B cell (primary cell): ENCODE data around the gene ABHD16A. TPM values are rescaled to one million over a fixed set of nuclear protein-coding genes. Genes with fewer than 3 reads are reported as not detected.

ENCODE experiments used
- ATAC-seq: fragments of 200-7000 bp; cut with Tn5 transposase; one replicate; pipeline ENCODE4 v1.10.0; 2021; ENCODE audit warnings: low read depth, mild to moderate bottlenecking, moderate number of reproducible peaks, moderate library complexity
- CTCF ChIA-PET: fragments of 350-600 bp; sonication (Branson Sonifier 250); formaldehyde crosslinking; loops from one replicate; lab custom pipeline; 2021; ENCODE audit warnings: antibody characterized with exemption, inconsistent platforms; lab: Charles Lee
- POLR2A ChIA-PET: fragments of 350-600 bp; sonication (Branson Sonifier 250); formaldehyde crosslinking; loops from one replicate; lab custom pipeline; 2021; ENCODE audit warnings: antibody characterized with exemption; lab: Charles Lee
- DNase-seq: peaks from one replicate; pipeline ENCODE4 v3.0.0; 2013
- H2AFZ ChIP-seq: 2 replicates; pipeline ENCODE4 v1.6.1; 2012; ENCODE audit warnings: mild to moderate bottlenecking, low read depth, low read length; ENCODE audit not compliant: insufficient read depth, poor library complexity, severe bottlenecking
- H3K27ac ChIP-seq, 2 donors: 1 replicate in 1 of 2; 2 replicates in 1 of 2; pipeline ENCODE4 v1.5.1; 2012 to 2013; ENCODE audit warnings: low read length in 2 of 2, mild to moderate bottlenecking in 2 of 2, moderate library complexity in 1 of 2
- H3K27me3 ChIP-seq, 4 experiments: fragments of 200-600 bp in 1 of 4; sonication (generic) in 1 of 4; replicated peaks in 1 of 4; 1 replicate in 2 of 4; 2 replicates in 2 of 4; pipeline versions ENCODE4 v1.6.1 to v1.7.0; 2013 to 2016; ENCODE audit warnings: low read length in 3 of 4, mild to moderate bottlenecking in 2 of 4, mixed read lengths in 1 of 4, moderate library complexity in 1 of 4; ENCODE audit not compliant: insufficient read depth in 4 of 4, control insufficient read depth in 3 of 4; ENCODE audit errors: control extremely low read depth in 1 of 4
- H3K36me3 ChIP-seq, 2 experiments: replicated peaks in 1 of 2; 1 replicate in 1 of 2; 2 replicates in 1 of 2; pipeline versions ENCODE4 v1.6.1 to v1.7.1; 2013; ENCODE audit warnings: low read length in 1 of 2; ENCODE audit not compliant: insufficient read depth in 2 of 2, control insufficient read depth in 1 of 2; ENCODE audit errors: control extremely low read depth in 1 of 2, extremely low read depth in 1 of 2
- H3K4me1 ChIP-seq, 2 donors: fragments of 200-600 bp in 1 of 2; sonication (generic) in 1 of 2; 1 replicate in 1 of 2; 2 replicates in 1 of 2; pipeline versions ENCODE4 v1.5.1 to v1.6.1; 2013 to 2017; ENCODE audit warnings: low read length in 2 of 2; ENCODE audit not compliant: control insufficient read depth in 2 of 2, insufficient read depth in 2 of 2
- H3K4me2 ChIP-seq: replicated peaks from 2 replicates; pipeline ENCODE3; 2012; ENCODE audit warnings: mild to moderate bottlenecking, low read depth, low read length; ENCODE audit not compliant: poor library complexity, severe bottlenecking
- H3K4me3 ChIP-seq, 5 experiments: fragments of 200-600 bp in 1 of 5; sonication (generic) in 1 of 5; 1 replicate in 3 of 5; 2 replicates in 2 of 5; pipeline versions ENCODE4 v1.5.1 to v1.7.0; 2011 to 2016; ENCODE audit warnings: low read length in 4 of 5, mild to moderate bottlenecking in 4 of 5, low read depth in 2 of 5, control low read depth in 1 of 5, moderate library complexity in 1 of 5; ENCODE audit not compliant: insufficient read depth in 1 of 5; ENCODE audit errors: control extremely low read depth in 1 of 5, extremely low read depth in 1 of 5
- H3K79me2 ChIP-seq: fragments of 200-600 bp; sonication (generic); one replicate; pipeline ENCODE4 v1.6.0; 2016; ENCODE audit warnings: low read length; ENCODE audit not compliant: control insufficient read depth, insufficient read depth
- H3K9ac ChIP-seq: fragments of 200-600 bp; sonication (generic); 2 replicates; pipeline ENCODE4 v1.6.1; 2017; ENCODE audit warnings: mild to moderate bottlenecking, low read length, moderate library complexity
- H3K9me3 ChIP-seq, 3 donors: one replicate each; pipeline versions ENCODE4 v1.6.1 to v1.7.1; 2013; ENCODE audit warnings: low read length in 2 of 3; ENCODE audit not compliant: control insufficient read depth in 2 of 3, insufficient read depth in 1 of 3; ENCODE audit errors: control extremely low read depth in 1 of 3
- H4K20me1 ChIP-seq: 2 replicates; pipeline ENCODE4 v1.6.0; 2012; ENCODE audit warnings: mild to moderate bottlenecking, low read length; ENCODE audit not compliant: insufficient read depth, control insufficient read depth, poor library complexity, severe bottlenecking
- H3K27ac Mint-ChIP-seq: one replicate; pipeline ENCODE4 v1.8.0; 2021; ENCODE audit warnings: mixed read lengths
- H3K27me3 Mint-ChIP-seq: one replicate; pipeline ENCODE4 v1.8.0; 2021; ENCODE audit warnings: mixed read lengths
- H3K4me1 Mint-ChIP-seq: one replicate; pipeline ENCODE4 v1.8.0; 2021; ENCODE audit warnings: mixed read lengths
- H3K4me3 Mint-ChIP-seq: one replicate; pipeline ENCODE4 v1.8.0; 2021; ENCODE audit warnings: mixed read lengths
- H3K9me3 Mint-ChIP-seq: one replicate; pipeline ENCODE4 v1.8.0; 2022; ENCODE audit warnings: mixed read lengths; ENCODE audit not compliant: insufficient read depth
- CTCF ChIP-seq: fragments of 200-600 bp; IDR thresholded peaks from one replicate; pipeline ENCODE4 v1.8.0; 2022; ENCODE audit warnings: antibody characterized with exemption, mild to moderate bottlenecking
- EZH2 ChIP-seq: IDR thresholded peaks from 2 replicates; pipeline ENCODE4 v1.6.1; 2012; ENCODE audit warnings: borderline replicate concordance, low read depth, mild to moderate bottlenecking, moderate library complexity, low read length; ENCODE audit not compliant: insufficient read depth, poor library complexity, severe bottlenecking
- WGBS: methylation state at CpG from one replicate; pipeline ENCODE4 v1.1.5; 2013; ENCODE audit warnings: missing lambda C conversion rate; ENCODE audit not compliant: insufficient coverage; 5-methylcytosine and 5-hydroxymethylcytosine counted together
- intact Hi-C: fragments of 100-400 bp; cut with micrococcal nuclease; formaldehyde crosslinking; loops from one replicate; pipeline ENCODE4 v1.10.0; 2022
- polyA plus RNA-seq: library from polyadenylated mRNA; depleted of rRNA; stranded (reverse); fragments of >200 nt; gene quantifications from 2 replicates; pipeline ENCODE4 v1.2.3, GENCODE V29; 2012
- total RNA-seq, 2 donors: library from RNA; stranded (reverse); fragments of 120-200 nt in 1 of 2; gene quantifications; 1 replicate in 1 of 2; 2 replicates in 1 of 2; pipeline versions ENCODE4 v1.2.3 to v1.2.4, GENCODE V29; 2013 to 2022

Gene ABHD16A
- total and polyA plus RNA-seq, 2 donors (not counting 1 experiment from before 2014, with no cell fraction given): 78.3 to 97.5 TPM

DNA sequence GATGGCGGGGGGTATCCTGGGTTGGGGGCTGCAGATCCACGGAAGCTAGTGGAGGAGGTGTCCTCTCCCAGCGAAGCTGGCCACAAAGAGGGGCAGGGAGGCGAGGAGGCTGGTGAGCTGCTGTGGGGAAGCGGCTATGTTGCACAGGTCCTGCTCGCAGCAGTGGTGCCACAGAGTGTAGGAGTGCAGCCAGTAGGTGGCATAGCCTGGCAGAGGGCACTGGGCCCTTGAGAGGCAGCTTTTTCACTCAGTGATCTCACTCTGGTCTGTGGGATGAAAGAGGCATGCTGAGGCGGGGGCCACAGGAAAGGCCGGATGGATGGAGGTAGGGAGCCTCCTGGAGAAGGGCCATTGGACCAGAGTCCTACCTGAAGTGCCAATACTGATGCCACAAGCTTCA, 9.2 kb upstream of the ABHD16A start:
- Mint-ChIP-seq H3K27me3 (peaks cover 3% of the 10 kb centered on the region), H3K9me3 (no peaks in the 10 kb centered on the region), H3K4me3 (no peak overlapping the region), H3K27ac (no peak overlapping the region), H3K4me1 (peaks cover 14% of the 10 kb centered on the region)
- Histone ChIP-seq H3K27me3 (peaks cover 0 to 6% (median 0%) of the 10 kb centered on the region in 4 experiments), H3K9me3 (no peaks in the 10 kb centered on the region), H3K36me3 (no peaks in the 10 kb centered on the region), H3K79me2 (no peaks in the 10 kb centered on the region), H3K9ac (no peak overlapping the region), H4K20me1 (no peaks in the 10 kb centered on the region), H3K4me3 (no peak overlapping the region), H3K27ac (no peak overlapping the region), H3K4me1 (peaks cover 10 to 16% of the 10 kb centered on the region in 2 donors), H3K4me2 (no peak overlapping the region), H2AFZ (no peak overlapping the region)
- DNase-seq: peak; percentile 54
- POLR2A ChIA-PET: interaction anchor here (0.6 kb wide), 3 partner anchors 29 to 138 kb away, joined by 3 to 13 read pairs (median 7); no protein-coding TSS in a partner anchor
- intact Hi-C loops: no loop called here
- WGBS: 70% methylated on average over 8 of the region's 8 CpGs
- peak; percentile 71 for ATAC-seq
- TF ChIP-seq EZH2 (no peak), CTCF (peak; percentile 42)
- CTCF ChIA-PET: interaction anchor here (0.7 to 3.3 kb wide), 14 partner anchors 9 to 211 kb away, joined by 3 to 17 read pairs (median 4); partner anchors contain the start of genes ABHD16A, DDAH2, MSH5 and ZBTB12

- peaks cover 3% of the 10 kb centered on the region for H3K27me3 Mint-ChIP-seq
- ATAC-seq (no peak), DNase-seq (no peak)
- Histone ChIP-seq H3K27me3 (peaks cover 0 to 6% (median 0%) of the 10 kb centered on the region in 4 experiments), H3K27ac (no peak overlapping the region), H3K4me3 (no peak overlapping the region), H3K9me3 (no peaks in the 10 kb centered on the region), H2AFZ (peak overlapping the region; percentile 46), H4K20me1 (no peaks in the 10 kb centered on the region), H3K9ac (no peak overlapping the region), H3K36me3 (no peaks in the 10 kb centered on the region), H3K4me2 (peak overlapping the region; percentile 42), H3K79me2 (no peaks in the 10 kb centered on the region), H3K4me1 (peaks cover 10 to 16% of the 10 kb centered on the region in 2 donors)
- H3K4me3 Mint-ChIP-seq: no peak overlapping the region
- H3K9me3 Mint-ChIP-seq: no peaks in the 10 kb centered on the region
- H3K4me1 Mint-ChIP-seq: peaks cover 14% of the 10 kb centered on the region
- H3K27ac Mint-ChIP-seq: no peak overlapping the region
- 49% methylated on average over 8 of the region's 8 CpGs for WGBS
- ChIA-PET CTCF (interaction anchor here (0.6 to 3.3 kb wide), 6 partner anchors 16 to 1439 kb away, joined by 3 to 17 read pairs (median 4); partner anchors contain the start of gene ZBTB12), POLR2A (no interaction called here)
- TF ChIP-seq CTCF: no peak
- TF ChIP-seq EZH2: no peak
- intact Hi-C loops: no loop called here
Measured at GRCh38 chr6:31711233-31711632, 8.1 kb upstream of the ABHD16A start.
